Measurements from ENCODE around the gene ALB.
A peak's percentile ranks its signal among the peaks of the same experiment; 100 is the strongest.

The ALB gene

GRCh38 chr4:73438582-73439215 is 34.6 kb downstream of the ALB start:
- no peak overlapping the region for H3K27ac ChIP-seq
- no peak for TF ChIP-seq CTCF (IDR thresholded peaks at IDR 0.05)
- no peaks in the 10 kb centered on the region for H3K4me1 ChIP-seq
- no peaks in the 10 kb centered on the region for H3K27me3 ChIP-seq (ENCODE audit: control insufficient read depth, insufficient read depth, low read length)
- H3K4me2 ChIP-seq (ENCODE audit: low read length), result no peak overlapping the region
- H3K36me3 ChIP-seq (ENCODE audit: control insufficient read depth, insufficient read depth, low read length), result no peaks in the 10 kb centered on the region
- H3K9me3 ChIP-seq (ENCODE audit: control insufficient read depth, low read length), result no peaks in the 10 kb centered on the region
- no peak overlapping the region for H2AFZ ChIP-seq
- H3K79me2 ChIP-seq, result no peaks in the 10 kb centered on the region
- no peak overlapping the region for H3K4me3 ChIP-seq (ENCODE audit: low read depth, low read length)
- no peak overlapping the region for H3K9ac ChIP-seq

GRCh38 chr4:73439445-73439844 is 35.4 kb downstream of the ALB start:
- Histone ChIP-seq H3K4me3 (ENCODE audit: low read depth, low read length) (no peak overlapping the region), H3K9me3 (ENCODE audit: control insufficient read depth, low read length) (no peaks in the 10 kb centered on the region), H3K4me1 (no peaks in the 10 kb centered on the region), H3K79me2 (no peaks in the 10 kb centered on the region), H3K27ac (no peak overlapping the region), H3K27me3 (ENCODE audit: control insufficient read depth, insufficient read depth, low read length) (no peaks in the 10 kb centered on the region), H3K4me2 (ENCODE audit: low read length) (no peak overlapping the region), H3K9ac (no peak overlapping the region), H3K36me3 (ENCODE audit: control insufficient read depth, insufficient read depth, low read length) (no peaks in the 10 kb centered on the region), H2AFZ (no peak overlapping the region)
- TF ChIP-seq CTCF (IDR thresholded peaks at IDR 0.05), result no peak

- no peaks in the 10 kb centered on the region for H3K79me2 ChIP-seq
- no peak overlapping the region for H3K4me3 ChIP-seq (ENCODE audit: low read depth, low read length)
- no peak overlapping the region for H3K9ac ChIP-seq
- no peaks in the 10 kb centered on the region for H3K4me1 ChIP-seq
- no peak overlapping the region for H2AFZ ChIP-seq
- no peaks in the 10 kb centered on the region for H3K36me3 ChIP-seq (ENCODE audit: control insufficient read depth, insufficient read depth, low read length)
- TF ChIP-seq CTCF (IDR thresholded peaks at IDR 0.05), result no peak
- no peaks in the 10 kb centered on the region for H3K9me3 ChIP-seq (ENCODE audit: control insufficient read depth, low read length)
- no peak overlapping the region for H3K4me2 ChIP-seq (ENCODE audit: low read length)
- no peak overlapping the region for H3K27ac ChIP-seq
- H3K27me3 ChIP-seq (ENCODE audit: control insufficient read depth, insufficient read depth, low read length), result no peaks in the 10 kb centered on the region
Observed at GRCh38 chr4:73439991-73440390, 35.9 kb downstream of the ALB start.

GRCh38 chr4:73440653-73441052 is 36.6 kb downstream of the ALB start:
- Histone ChIP-seq H3K4me2 (ENCODE audit: low read length) (no peak overlapping the region), H3K79me2 (no peaks in the 10 kb centered on the region), H3K9me3 (ENCODE audit: control insufficient read depth, low read length) (no peaks in the 10 kb centered on the region), H3K27ac (no peak overlapping the region), H3K4me1 (no peaks in the 10 kb centered on the region), H3K27me3 (ENCODE audit: control insufficient read depth, insufficient read depth, low read length) (no peaks in the 10 kb centered on the region), H3K4me3 (ENCODE audit: low read depth, low read length) (no peak overlapping the region), H2AFZ (no peak overlapping the region), H3K9ac (no peak overlapping the region), H3K36me3 (ENCODE audit: control insufficient read depth, insufficient read depth, low read length) (no peaks in the 10 kb centered on the region)
- TF ChIP-seq CTCF (IDR thresholded peaks at IDR 0.05), result no peak

GRCh38 chr4:73442275-73442674 is 38.2 kb downstream of the ALB start:
- no peaks in the 10 kb centered on the region for H3K79me2 ChIP-seq
- H3K9ac ChIP-seq, result no peak overlapping the region
- H3K27ac ChIP-seq, result no peak overlapping the region
- H3K4me2 ChIP-seq (ENCODE audit: low read length), result peak overlapping the region; percentile 9
- H2AFZ ChIP-seq, result peak overlapping the region; percentile 58
- H3K4me1 ChIP-seq, result no peaks in the 10 kb centered on the region
- H3K36me3 ChIP-seq (ENCODE audit: control insufficient read depth, insufficient read depth, low read length), result no peaks in the 10 kb centered on the region
- no peaks in the 10 kb centered on the region for H3K27me3 ChIP-seq (ENCODE audit: control insufficient read depth, insufficient read depth, low read length)
- no peaks in the 10 kb centered on the region for H3K9me3 ChIP-seq (ENCODE audit: control insufficient read depth, low read length)
- TF ChIP-seq CTCF (IDR thresholded peaks at IDR 0.05), result no peak
- no peak overlapping the region for H3K4me3 ChIP-seq (ENCODE audit: low read depth, low read length)
